Colonic mucosa (tissue), 4 donors: Measurements from ENCODE around the gene ZNF212. TPM values are rescaled to one million over a fixed set of nuclear protein-coding genes. Genes with fewer than 3 reads are reported as not detected.
A peak's percentile ranks its signal among the peaks of the same experiment; 100 is the strongest.

Experiments
- DNase-seq: peaks from one replicate; pipeline ENCODE4 v3.0.0-alpha.2; 2020
- H3K27ac ChIP-seq: fragments of 200-600 bp; one replicate; pipeline ENCODE4 v1.8.0; 2021
- H3K27me3 ChIP-seq: fragments of 200-600 bp; one replicate; pipeline ENCODE4 v1.8.0; 2021
- H3K36me3 ChIP-seq: fragments of 200-600 bp; one replicate; pipeline ENCODE4 v1.8.0; 2021
- H3K4me1 ChIP-seq: fragments of 200-600 bp; one replicate; pipeline ENCODE4 v1.8.0; 2021; ENCODE audit warnings: mild to moderate bottlenecking
- H3K4me3 ChIP-seq: fragments of 200-600 bp; one replicate; pipeline ENCODE4 v1.8.0; 2021
- H3K9ac ChIP-seq, 2 donors: one replicate each; pipeline ENCODE4 v1.7.0; 2013; ENCODE audit warnings: control low read depth in 2 of 2, low read depth in 2 of 2, low read length in 2 of 2
- H3K9me3 ChIP-seq: fragments of 200-600 bp; one replicate; pipeline ENCODE4 v1.8.0; 2021
- CTCF ChIP-seq: fragments of 200-600 bp; IDR thresholded peaks from one replicate; pipeline ENCODE4 v1.8.0; 2022; ENCODE audit warnings: antibody characterized with exemption, mild to moderate bottlenecking
- intact Hi-C: fragments of 100-400 bp; cut with DNase I; formaldehyde crosslinking; loops from one replicate; pipeline ENCODE4 v1.14.1; 2022
- total RNA-seq, 2 donors: library from RNA; stranded (reverse); fragmentation: NEBNext Ultra II Directional in 1 of 2; extraction: Animal tissue kit (Norgen Biotek cat#: 25700) in 1 of 2; gene quantifications; one replicate each; pipeline ENCODE4 v1.2.1, GENCODE V29; 2021
- donor health status: healthy.
- donor health status: DM: no; HTN: no; CAD: no.
- donor health status: DM: no; HTN: no; CAD: no.

ZNF212 gene
- total RNA-seq, 2 donors from 2014 or later = 9.8 to 10.4 TPM

- DNase-seq = no peak
- peaks cover 17% of the 10 kb centered on the region for H3K36me3 ChIP-seq
- H3K4me3 ChIP-seq = no peak overlapping the region
- intact Hi-C loops = no loop called here
- H3K9ac ChIP-seq = no peak overlapping the region
- TF ChIP-seq CTCF = no peak
- no peaks in the 10 kb centered on the region for H3K27me3 ChIP-seq
- H3K27ac ChIP-seq = no peak overlapping the region
- H3K9me3 ChIP-seq = no peaks in the 10 kb centered on the region
- no peaks in the 10 kb centered on the region for H3K4me1 ChIP-seq
Measured at GRCh38 chr7:149205690-149206381, 33.6 kb upstream of the ZNF212 start.

- Histone ChIP-seq H3K27ac (no peak overlapping the region), H3K4me1 (no peaks in the 10 kb centered on the region), H3K9me3 (no peaks in the 10 kb centered on the region), H3K36me3 (peaks cover 27% of the 10 kb centered on the region), H3K27me3 (no peaks in the 10 kb centered on the region), H3K9ac (no peak overlapping the region), H3K4me3 (no peak overlapping the region)
- intact Hi-C loops = no loop called here
- no peak for TF ChIP-seq CTCF
- DNase-seq = no peak
Measured at GRCh38 chr7:149207324-149208035, 32.0 kb upstream of the ZNF212 start.

GRCh38 chr7:149209518-149210269 is 29.8 kb upstream of the ZNF212 start:
- H3K4me1 ChIP-seq = no peaks in the 10 kb centered on the region
- intact Hi-C loops = no loop called here
- no peaks in the 10 kb centered on the region for H3K27me3 ChIP-seq
- peak; percentile 43 for TF ChIP-seq CTCF
- peaks cover 28% of the 10 kb centered on the region for H3K36me3 ChIP-seq
- no peak overlapping the region for H3K27ac ChIP-seq
- no peak overlapping the region for H3K4me3 ChIP-seq
- DNase-seq = peak; percentile 51
- H3K9ac ChIP-seq = no peak overlapping the region
- no peaks in the 10 kb centered on the region for H3K9me3 ChIP-seq

- Histone ChIP-seq H3K9ac (no peak overlapping the region), H3K27me3 (no peaks in the 10 kb centered on the region), H3K27ac (no peak overlapping the region), H3K9me3 (no peaks in the 10 kb centered on the region), H3K4me3 (no peak overlapping the region), H3K4me1 (no peaks in the 10 kb centered on the region), H3K36me3 (peaks cover 29% of the 10 kb centered on the region)
- no peak for TF ChIP-seq CTCF
- intact Hi-C loops = no loop called here
- no peak for DNase-seq
Measured at GRCh38 chr7:149210551-149210950, 28.9 kb upstream of the ZNF212 start.

- no peaks in the 10 kb centered on the region for H3K9me3 ChIP-seq
- no peak overlapping the region for H3K4me3 ChIP-seq
- H3K36me3 ChIP-seq = peaks cover 29% of the 10 kb centered on the region
- no peak for TF ChIP-seq CTCF
- intact Hi-C loops = no loop called here
- no peaks in the 10 kb centered on the region for H3K4me1 ChIP-seq
- no peak overlapping the region for H3K9ac ChIP-seq
- H3K27me3 ChIP-seq = no peaks in the 10 kb centered on the region
- H3K27ac ChIP-seq = no peak overlapping the region
- DNase-seq = no peak
Measured at GRCh38 chr7:149214020-149214720, 25.3 kb upstream of the ZNF212 start.
